Astrocyte of the cerebellum (primary cell): ENCODE measurements around the gene UNCX.
"Not testable (repeated sequence)": the region's sequence is repeated elsewhere in the genome, so short reads cannot be mapped to it uniquely, and the experiment has no call there.

Experiments
- DNase-seq: peaks from one replicate; pipeline ENCODE4 v3.0.0-alpha.2; 2011; ENCODE audit warnings: low read depth
- H3K4me3 ChIP-seq: 2 replicates; pipeline ENCODE4 v1.5.1; 2011; ENCODE audit warnings: mild to moderate bottlenecking, low read depth, low read length, moderate library complexity
- CTCF ChIP-seq: IDR thresholded peaks from 2 replicates; pipeline ENCODE4 v1.5.1; 2012; ENCODE audit warnings: low read length, low read depth, moderate library complexity, mild to moderate bottlenecking; ENCODE audit errors: missing control alignments
- in situ Hi-C: cut with HindIII; loops from 2 replicates; pipeline ENCODE4 v1.10.0; 2017; ENCODE audit warnings: low sequenced_read_pairs

The UNCX gene

GRCh38 chr7:1210321-1210978 is 22.2 kb upstream of the UNCX start:
- no peak for DNase-seq
- in situ Hi-C loops, result no loop called here
- TF ChIP-seq CTCF, result no peak
- no peak overlapping the region for H3K4me3 ChIP-seq

GRCh38 chr7:1210979-1211608 is 21.6 kb upstream of the UNCX start:
- no peak overlapping the region for H3K4me3 ChIP-seq
- in situ Hi-C loops, result no loop called here
- DNase-seq, result no peak
- TF ChIP-seq CTCF, result no peak

- in situ Hi-C loops, result no loop called here
- H3K4me3 ChIP-seq, result no peak overlapping the region
- no peak for TF ChIP-seq CTCF
- DNase-seq, result no peak
Measured at GRCh38 chr7:1211611-1212010, 21.1 kb upstream of the UNCX start.

- DNase-seq, H3K4me3 ChIP-seq, in situ Hi-C loops: not testable (repeated sequence)
Measured at GRCh38 chr7:1212025-1212424, 20.6 kb upstream of the UNCX start.

GRCh38 chr7:1214516-1214915 is 18.2 kb upstream of the UNCX start:
- TF ChIP-seq CTCF, result no peak
- H3K4me3 ChIP-seq, result no peak overlapping the region
- in situ Hi-C loops, result no loop called here
- no peak for DNase-seq

GRCh38 chr7:1218541-1219165 is 14.0 kb upstream of the UNCX start:
- DNase-seq, result no peak
- in situ Hi-C loops, result no loop called here

More at GRCh38 chr7:1218541-1219165, 14.0 kb upstream of the UNCX start:
- H3K4me3 ChIP-seq, result no peak overlapping the region
- TF ChIP-seq CTCF, result no peak
